ENCODE data around the gene PSMA4.

DNA sequence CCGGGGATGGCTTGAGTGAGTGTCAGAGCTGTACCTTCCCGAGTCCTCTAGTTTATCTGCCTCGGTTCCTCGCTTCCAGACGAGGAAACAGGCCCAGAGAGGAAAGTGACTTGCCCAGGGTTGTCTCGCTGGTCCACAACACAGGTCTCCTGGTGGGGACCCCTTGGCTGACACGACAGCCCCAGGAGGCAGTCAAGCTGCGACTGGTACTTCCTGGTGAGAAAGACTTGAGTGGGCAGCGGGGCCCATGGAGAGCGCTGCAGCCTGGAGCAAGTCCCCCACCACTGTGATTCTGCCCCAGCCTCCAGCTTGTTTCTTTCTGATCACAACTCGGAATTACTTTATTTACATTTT is 24.5 kb downstream of the PSMA4 start:
- TF ChIP-seq EP300 (IDR thresholded peaks at IDR 0.05): no peak
- no peak for TF ChIP-seq POLR2A (IDR thresholded peaks at IDR 0.05)
- TF ChIP-seq, protein P1, sequence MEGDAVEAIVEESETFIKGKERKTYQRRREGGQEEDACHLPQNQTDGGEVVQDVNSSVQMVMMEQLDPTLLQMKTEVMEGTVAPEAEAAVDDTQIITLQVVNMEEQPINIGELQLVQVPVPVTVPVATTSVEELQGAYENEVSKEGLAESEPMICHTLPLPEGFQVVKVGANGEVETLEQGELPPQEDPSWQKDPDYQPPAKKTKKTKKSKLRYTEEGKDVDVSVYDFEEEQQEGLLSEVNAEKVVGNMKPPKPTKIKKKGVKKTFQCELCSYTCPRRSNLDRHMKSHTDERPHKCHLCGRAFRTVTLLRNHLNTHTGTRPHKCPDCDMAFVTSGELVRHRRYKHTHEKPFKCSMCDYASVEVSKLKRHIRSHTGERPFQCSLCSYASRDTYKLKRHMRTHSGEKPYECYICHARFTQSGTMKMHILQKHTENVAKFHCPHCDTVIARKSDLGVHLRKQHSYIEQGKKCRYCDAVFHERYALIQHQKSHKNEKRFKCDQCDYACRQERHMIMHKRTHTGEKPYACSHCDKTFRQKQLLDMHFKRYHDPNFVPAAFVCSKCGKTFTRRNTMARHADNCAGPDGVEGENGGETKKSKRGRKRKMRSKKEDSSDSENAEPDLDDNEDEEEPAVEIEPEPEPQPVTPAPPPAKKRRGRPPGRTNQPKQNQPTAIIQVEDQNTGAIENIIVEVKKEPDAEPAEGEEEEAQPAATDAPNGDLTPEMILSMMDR (IDR thresholded peaks at IDR 0.05): no peak
- no peak for TF ChIP-seq POLR2AphosphoS5 (IDR thresholded peaks at IDR 0.05)

Measured in gastroesophageal sphincter (tissue), 3 donors.